ENCODE data around the gene LBX2.

- no peak for TF ChIP-seq CTCF (conservative IDR thresholded peaks at IDR 0.05; ENCODE audit: low read length)
- no peak for TF ChIP-seq EZH2phosphoT487 (IDR thresholded peaks at IDR 0.05; ENCODE audit: borderline replicate concordance)
Measured at GRCh38 chr2:74471332-74472065, 27.9 kb downstream of the LBX2 start.
